ENCODE measurements around the gene ELAVL3.

DNA sequence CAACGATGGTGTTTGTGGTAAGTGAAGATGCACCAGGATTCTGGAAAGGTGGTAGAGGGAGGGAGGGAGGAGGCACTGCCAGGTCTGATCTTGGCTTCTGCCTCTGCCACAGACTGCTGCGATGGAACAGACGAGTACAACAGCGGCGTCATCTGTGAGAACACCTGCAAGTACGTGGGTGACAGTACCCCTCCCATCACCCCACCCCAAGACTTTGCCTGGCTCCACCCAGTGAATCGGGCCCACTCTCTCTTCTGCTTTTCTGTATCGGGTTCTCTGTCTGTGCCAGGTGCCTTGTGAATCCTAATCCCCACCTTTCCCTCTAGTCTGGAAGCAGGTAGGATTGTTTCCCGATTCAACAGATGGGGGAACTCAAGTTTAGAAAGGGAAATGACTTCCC, 42.9 kb downstream of the ELAVL3 start:
- TF ChIP-seq, protein P1, sequence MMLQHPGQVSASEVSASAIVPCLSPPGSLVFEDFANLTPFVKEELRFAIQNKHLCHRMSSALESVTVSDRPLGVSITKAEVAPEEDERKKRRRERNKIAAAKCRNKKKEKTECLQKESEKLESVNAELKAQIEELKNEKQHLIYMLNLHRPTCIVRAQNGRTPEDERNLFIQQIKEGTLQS (CRISPR knock-in tag; conservative IDR thresholded peaks at IDR 0.05): no peak
- TF ChIP-seq NR2C2 (CRISPR knock-in tag; IDR thresholded peaks at IDR 0.05) (no peak), JUN (CRISPR knock-in tag; IDR thresholded peaks at IDR 0.05) (no peak), TEAD1 (CRISPR knock-in tag; IDR thresholded peaks at IDR 0.05) (no peak), ESRRA (CRISPR knock-in tag; IDR thresholded peaks at IDR 0.05; ENCODE audit: borderline replicate concordance) (no peak), IRF2 (CRISPR knock-in tag; IDR thresholded peaks at IDR 0.05; ENCODE audit: borderline replicate concordance, low read depth) (no peak), NR3C1 (CRISPR knock-in tag; conservative IDR thresholded peaks at IDR 0.05; ENCODE audit: low read depth) (no peak), ELF4 (CRISPR knock-in tag; IDR thresholded peaks at IDR 0.05; ENCODE audit: low read depth) (no peak)
- TF ChIP-seq, protein P2, sequence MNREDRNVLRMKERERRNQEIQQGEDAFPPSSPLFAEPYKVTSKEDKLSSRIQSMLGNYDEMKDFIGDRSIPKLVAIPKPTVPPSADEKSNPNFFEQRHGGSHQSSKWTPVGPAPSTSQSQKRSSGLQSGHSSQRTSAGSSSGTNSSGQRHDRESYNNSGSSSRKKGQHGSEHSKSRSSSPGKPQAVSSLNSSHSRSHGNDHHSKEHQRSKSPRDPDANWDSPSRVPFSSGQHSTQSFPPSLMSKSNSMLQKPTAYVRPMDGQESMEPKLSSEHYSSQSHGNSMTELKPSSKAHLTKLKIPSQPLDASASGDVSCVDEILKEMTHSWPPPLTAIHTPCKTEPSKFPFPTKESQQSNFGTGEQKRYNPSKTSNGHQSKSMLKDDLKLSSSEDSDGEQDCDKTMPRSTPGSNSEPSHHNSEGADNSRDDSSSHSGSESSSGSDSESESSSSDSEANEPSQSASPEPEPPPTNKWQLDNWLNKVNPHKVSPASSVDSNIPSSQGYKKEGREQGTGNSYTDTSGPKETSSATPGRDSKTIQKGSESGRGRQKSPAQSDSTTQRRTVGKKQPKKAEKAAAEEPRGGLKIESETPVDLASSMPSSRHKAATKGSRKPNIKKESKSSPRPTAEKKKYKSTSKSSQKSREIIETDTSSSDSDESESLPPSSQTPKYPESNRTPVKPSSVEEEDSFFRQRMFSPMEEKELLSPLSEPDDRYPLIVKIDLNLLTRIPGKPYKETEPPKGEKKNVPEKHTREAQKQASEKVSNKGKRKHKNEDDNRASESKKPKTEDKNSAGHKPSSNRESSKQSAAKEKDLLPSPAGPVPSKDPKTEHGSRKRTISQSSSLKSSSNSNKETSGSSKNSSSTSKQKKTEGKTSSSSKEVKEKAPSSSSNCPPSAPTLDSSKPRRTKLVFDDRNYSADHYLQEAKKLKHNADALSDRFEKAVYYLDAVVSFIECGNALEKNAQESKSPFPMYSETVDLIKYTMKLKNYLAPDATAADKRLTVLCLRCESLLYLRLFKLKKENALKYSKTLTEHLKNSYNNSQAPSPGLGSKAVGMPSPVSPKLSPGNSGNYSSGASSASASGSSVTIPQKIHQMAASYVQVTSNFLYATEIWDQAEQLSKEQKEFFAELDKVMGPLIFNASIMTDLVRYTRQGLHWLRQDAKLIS (CRISPR knock-in tag; IDR thresholded peaks at IDR 0.05; ENCODE audit: borderline replicate concordance): no peak
- TF ChIP-seq, protein P3, sequence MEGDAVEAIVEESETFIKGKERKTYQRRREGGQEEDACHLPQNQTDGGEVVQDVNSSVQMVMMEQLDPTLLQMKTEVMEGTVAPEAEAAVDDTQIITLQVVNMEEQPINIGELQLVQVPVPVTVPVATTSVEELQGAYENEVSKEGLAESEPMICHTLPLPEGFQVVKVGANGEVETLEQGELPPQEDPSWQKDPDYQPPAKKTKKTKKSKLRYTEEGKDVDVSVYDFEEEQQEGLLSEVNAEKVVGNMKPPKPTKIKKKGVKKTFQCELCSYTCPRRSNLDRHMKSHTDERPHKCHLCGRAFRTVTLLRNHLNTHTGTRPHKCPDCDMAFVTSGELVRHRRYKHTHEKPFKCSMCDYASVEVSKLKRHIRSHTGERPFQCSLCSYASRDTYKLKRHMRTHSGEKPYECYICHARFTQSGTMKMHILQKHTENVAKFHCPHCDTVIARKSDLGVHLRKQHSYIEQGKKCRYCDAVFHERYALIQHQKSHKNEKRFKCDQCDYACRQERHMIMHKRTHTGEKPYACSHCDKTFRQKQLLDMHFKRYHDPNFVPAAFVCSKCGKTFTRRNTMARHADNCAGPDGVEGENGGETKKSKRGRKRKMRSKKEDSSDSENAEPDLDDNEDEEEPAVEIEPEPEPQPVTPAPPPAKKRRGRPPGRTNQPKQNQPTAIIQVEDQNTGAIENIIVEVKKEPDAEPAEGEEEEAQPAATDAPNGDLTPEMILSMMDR (IDR thresholded peaks at IDR 0.05): no peak
- TF ChIP-seq, protein P4, sequence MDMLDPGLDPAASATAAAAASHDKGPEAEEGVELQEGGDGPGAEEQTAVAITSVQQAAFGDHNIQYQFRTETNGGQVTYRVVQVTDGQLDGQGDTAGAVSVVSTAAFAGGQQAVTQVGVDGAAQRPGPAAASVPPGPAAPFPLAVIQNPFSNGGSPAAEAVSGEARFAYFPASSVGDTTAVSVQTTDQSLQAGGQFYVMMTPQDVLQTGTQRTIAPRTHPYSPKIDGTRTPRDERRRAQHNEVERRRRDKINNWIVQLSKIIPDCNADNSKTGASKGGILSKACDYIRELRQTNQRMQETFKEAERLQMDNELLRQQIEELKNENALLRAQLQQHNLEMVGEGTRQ (CRISPR knock-in tag; IDR thresholded peaks at IDR 0.05): no peak
- TF ChIP-seq, protein P5, sequence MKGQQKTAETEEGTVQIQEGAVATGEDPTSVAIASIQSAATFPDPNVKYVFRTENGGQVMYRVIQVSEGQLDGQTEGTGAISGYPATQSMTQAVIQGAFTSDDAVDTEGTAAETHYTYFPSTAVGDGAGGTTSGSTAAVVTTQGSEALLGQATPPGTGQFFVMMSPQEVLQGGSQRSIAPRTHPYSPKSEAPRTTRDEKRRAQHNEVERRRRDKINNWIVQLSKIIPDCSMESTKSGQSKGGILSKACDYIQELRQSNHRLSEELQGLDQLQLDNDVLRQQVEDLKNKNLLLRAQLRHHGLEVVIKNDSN (CRISPR knock-in tag; IDR thresholded peaks at IDR 0.05): no peak

All from WTC11 (cell line).